MM.1S (cell line): ENCODE results near the gene CHRNA4.

Source experiments
- EZH2phosphoT487 ChIP-seq: fragments of 300-600 bp; sonication (generic); IDR thresholded peaks from 2 replicates; pipeline ENCODE4 v1.6.1; 2018; ENCODE audit warnings: antibody characterized with exemption, low read length
- TF ChIP-seq, protein P1 (sequence below): fragments of 300-600 bp; sonication (generic); IDR thresholded peaks from 2 replicates; pipeline ENCODE4 v1.5.1; 2016; ENCODE audit warnings: antibody characterized with exemption, low read length, mixed read lengths

DNA sequence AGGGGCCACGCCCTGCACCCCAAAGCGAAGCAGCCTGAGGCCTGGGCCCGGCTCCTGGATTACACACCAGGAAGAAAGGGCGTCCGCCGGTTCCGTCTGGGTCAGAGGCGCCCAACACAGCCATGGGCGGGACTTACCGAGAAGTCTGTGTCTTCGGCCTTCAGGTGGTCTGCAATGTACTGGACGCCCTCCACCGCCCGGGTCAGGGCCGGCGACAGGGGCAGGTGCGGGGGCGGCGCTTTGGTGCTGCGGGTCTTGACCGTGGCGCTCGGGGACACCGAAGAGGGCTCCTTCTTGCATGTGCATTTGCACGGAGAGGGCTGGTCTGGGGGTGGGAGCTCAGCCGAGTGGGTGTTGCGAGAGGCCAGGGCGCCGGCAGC lies 11.6 kb downstream of the CHRNA4 start:
- TF ChIP-seq, protein P1, sequence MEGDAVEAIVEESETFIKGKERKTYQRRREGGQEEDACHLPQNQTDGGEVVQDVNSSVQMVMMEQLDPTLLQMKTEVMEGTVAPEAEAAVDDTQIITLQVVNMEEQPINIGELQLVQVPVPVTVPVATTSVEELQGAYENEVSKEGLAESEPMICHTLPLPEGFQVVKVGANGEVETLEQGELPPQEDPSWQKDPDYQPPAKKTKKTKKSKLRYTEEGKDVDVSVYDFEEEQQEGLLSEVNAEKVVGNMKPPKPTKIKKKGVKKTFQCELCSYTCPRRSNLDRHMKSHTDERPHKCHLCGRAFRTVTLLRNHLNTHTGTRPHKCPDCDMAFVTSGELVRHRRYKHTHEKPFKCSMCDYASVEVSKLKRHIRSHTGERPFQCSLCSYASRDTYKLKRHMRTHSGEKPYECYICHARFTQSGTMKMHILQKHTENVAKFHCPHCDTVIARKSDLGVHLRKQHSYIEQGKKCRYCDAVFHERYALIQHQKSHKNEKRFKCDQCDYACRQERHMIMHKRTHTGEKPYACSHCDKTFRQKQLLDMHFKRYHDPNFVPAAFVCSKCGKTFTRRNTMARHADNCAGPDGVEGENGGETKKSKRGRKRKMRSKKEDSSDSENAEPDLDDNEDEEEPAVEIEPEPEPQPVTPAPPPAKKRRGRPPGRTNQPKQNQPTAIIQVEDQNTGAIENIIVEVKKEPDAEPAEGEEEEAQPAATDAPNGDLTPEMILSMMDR = no peak
- TF ChIP-seq EZH2phosphoT487 = no peak
